ENCODE data around the gene MED12L. TPM values are rescaled to one million over a fixed set of nuclear protein-coding genes. Genes with fewer than 3 reads are reported as not detected.
"Not testable (repeated sequence)": the region's sequence is repeated elsewhere in the genome, so short reads cannot be mapped to it uniquely, and the experiment has no call there.

The MED12L gene
- total and polyA plus RNA-seq, 4 experiments from 2014 or later = 0.35 to 0.78 TPM; not detected in 2

DNA sequence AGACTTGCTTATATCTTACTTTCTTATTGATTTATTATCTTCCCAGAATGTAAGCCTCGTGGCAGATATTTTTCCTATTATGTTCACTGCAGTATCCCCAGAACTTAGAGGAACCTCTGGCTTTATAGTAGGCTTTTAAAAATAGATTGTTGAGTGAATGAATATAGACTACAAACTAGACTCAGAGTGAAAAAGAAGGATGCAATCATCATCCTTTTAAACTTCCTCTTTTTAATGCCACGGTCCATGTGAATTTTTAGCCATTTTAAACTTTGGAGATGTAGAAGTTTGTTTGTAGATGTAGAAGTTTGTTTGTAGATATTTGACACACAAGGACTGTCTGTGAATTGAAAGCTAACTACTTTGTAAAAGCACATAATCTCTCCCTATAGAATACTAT lies 306.3 kb downstream of the MED12L start:
- H3K27ac Mint-ChIP-seq = no peak overlapping the region
- no peak overlapping the region for H3K4me3 Mint-ChIP-seq
- Histone ChIP-seq H3K36me3 (ENCODE audit: insufficient read depth, low read length) (no peaks in the 10 kb centered on the region), H3K4me3 (ENCODE audit: low read length in 2 of 2) (no peak overlapping the region), H3K27me3 (ENCODE audit: insufficient read depth, low read length) (no peaks in the 10 kb centered on the region), H3K27ac (ENCODE audit: low read depth, low read length) (no peak overlapping the region), H3K4me1 (ENCODE audit: insufficient read depth, low read length) (no peaks in the 10 kb centered on the region), H3K9me3 (ENCODE audit: control insufficient read depth in 1 of 2, low read length in 2 of 2) (no peaks in the 10 kb centered on the region)
- H3K9me3 Mint-ChIP-seq = no peaks in the 10 kb centered on the region
- peaks cover 0 to 5% of the 10 kb centered on the region in 2 donors for H3K27me3 Mint-ChIP-seq
- H3K4me1 Mint-ChIP-seq = no peaks in the 10 kb centered on the region
- no peaks in the 10 kb centered on the region for H3K36me3 Mint-ChIP-seq
- DNase-seq = no peak
- ChIA-PET POLR2A (ENCODE audit: partially characterized antibody) (no interaction called here), CTCF (ENCODE audit: partially characterized antibody) (no interaction called here)
- intact Hi-C loops (cut with micrococcal nuclease) = no loop called here

DNA sequence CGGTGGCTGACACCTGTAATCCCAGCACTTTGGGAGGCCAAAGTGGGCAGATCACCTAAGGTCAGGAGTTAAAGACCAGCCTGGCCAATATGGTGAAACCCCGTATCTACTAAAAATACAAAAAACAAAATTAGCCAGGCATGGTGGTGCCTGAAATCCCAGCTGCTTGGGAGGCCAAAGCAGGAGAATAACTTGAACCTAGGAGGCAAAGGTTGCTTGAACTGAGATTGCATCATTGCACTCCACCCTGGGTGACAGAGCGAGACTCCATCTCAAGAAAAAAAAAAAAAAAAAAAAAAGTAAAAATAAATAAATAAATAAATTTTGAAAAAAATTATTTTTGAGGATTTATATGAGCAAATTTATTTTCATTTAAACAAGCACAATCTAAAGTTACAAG lies 306.7 kb downstream of the MED12L start:
- intact Hi-C loops (cut with micrococcal nuclease); H3K9me3 Mint-ChIP-seq; H3K27ac ChIP-seq (ENCODE audit: low read depth, low read length); H3K27me3 Mint-ChIP-seq; H3K4me1 ChIP-seq (ENCODE audit: insufficient read depth, low read length); H3K36me3 Mint-ChIP-seq; H3K4me3 ChIP-seq (ENCODE audit: low read length in 2 of 2); H3K4me1 Mint-ChIP-seq; H3K4me3 Mint-ChIP-seq; POLR2A ChIA-PET (ENCODE audit: partially characterized antibody); H3K27ac Mint-ChIP-seq; DNase-seq; H3K27me3 ChIP-seq (ENCODE audit: insufficient read depth, low read length); CTCF ChIA-PET (ENCODE audit: partially characterized antibody); H3K36me3 ChIP-seq (ENCODE audit: insufficient read depth, low read length); H3K9me3 ChIP-seq (ENCODE audit: control insufficient read depth in 1 of 2, low read length in 2 of 2): not testable (repeated sequence)

DNA sequence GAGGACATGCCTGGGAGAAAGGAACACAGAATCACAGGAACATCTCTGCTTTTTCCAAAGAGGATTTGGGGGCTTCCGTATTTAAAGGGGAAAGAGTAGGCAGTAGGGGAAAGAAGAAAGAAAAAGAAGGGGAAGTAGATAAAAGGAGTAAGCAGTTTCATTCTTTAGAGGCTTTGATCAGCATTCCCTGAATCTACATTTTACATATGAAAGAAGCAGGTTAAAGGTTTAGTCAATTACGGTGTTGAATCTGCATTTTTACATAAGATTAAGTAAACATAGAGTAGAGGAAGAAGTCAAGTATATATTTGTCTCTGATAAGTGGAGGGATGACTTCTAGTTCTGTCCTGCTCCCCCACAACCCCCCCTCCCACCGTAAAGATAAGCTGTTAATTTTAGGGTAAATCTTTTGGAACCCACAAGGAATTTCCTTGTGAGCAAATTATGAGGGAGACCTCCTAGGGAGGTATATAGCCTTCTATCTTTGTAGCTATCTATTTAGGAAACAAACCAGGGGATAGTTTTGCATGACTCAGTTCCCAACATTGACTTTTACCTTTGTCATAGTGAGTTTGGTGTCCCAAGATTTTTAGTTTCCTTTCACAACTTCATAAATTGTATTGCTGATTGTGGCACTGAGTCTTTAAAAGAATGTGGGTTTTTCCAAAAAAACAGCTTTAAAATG lies 307.8 kb downstream of the MED12L start:
- no peaks in the 10 kb centered on the region for H3K27me3 ChIP-seq (ENCODE audit: insufficient read depth, low read length)
- no peak overlapping the region for H3K27ac Mint-ChIP-seq
- H3K4me1 ChIP-seq (ENCODE audit: insufficient read depth, low read length) = no peaks in the 10 kb centered on the region
- H3K4me3 Mint-ChIP-seq = no peak overlapping the region
- no peak overlapping the region for H3K27ac ChIP-seq (ENCODE audit: low read depth, low read length)
- H3K27me3 Mint-ChIP-seq = peaks cover 0 to 5% of the 10 kb centered on the region in 2 donors
- no peaks in the 10 kb centered on the region for H3K9me3 Mint-ChIP-seq
- H3K36me3 Mint-ChIP-seq = no peaks in the 10 kb centered on the region
- ChIA-PET POLR2A (ENCODE audit: partially characterized antibody) (no interaction called here), CTCF (ENCODE audit: partially characterized antibody) (no interaction called here)
- no peaks in the 10 kb centered on the region for H3K36me3 ChIP-seq (ENCODE audit: insufficient read depth, low read length)
- H3K4me3 ChIP-seq (ENCODE audit: low read length in 2 of 2) = no peak overlapping the region
- DNase-seq = no peak
- no peaks in the 10 kb centered on the region for H3K4me1 Mint-ChIP-seq
- intact Hi-C loops (cut with micrococcal nuclease) = no loop called here
- H3K9me3 ChIP-seq (ENCODE audit: control insufficient read depth in 1 of 2, low read length in 2 of 2) = no peaks in the 10 kb centered on the region

DNA sequence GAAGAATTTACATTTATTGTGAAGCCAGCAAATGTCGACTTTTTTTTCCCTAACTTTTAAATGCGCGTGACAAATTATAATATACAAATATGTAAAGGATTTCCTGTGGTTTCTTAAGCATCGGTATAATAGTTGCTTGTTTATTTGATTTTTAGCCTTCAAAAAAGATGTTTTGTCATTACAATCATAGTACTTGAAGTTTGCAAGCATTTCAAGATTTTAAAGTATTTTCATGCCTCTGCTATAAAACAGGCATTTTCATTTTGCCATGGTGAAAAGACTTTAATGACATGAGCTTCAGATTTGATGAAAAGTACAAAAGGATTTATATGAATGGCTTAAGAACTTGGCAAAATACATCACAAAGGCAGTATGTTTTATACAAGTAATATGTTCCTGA lies 308.5 kb downstream of the MED12L start:
- no peak overlapping the region for H3K4me3 ChIP-seq (ENCODE audit: low read length in 2 of 2)
- no peaks in the 10 kb centered on the region for H3K27me3 ChIP-seq (ENCODE audit: insufficient read depth, low read length)
- intact Hi-C loops (cut with micrococcal nuclease) = no loop called here
- no peak for DNase-seq
- H3K4me3 Mint-ChIP-seq = no peak overlapping the region
- no peaks in the 10 kb centered on the region for H3K4me1 Mint-ChIP-seq
- no peaks in the 10 kb centered on the region for H3K4me1 ChIP-seq (ENCODE audit: insufficient read depth, low read length)
- H3K36me3 Mint-ChIP-seq = no peaks in the 10 kb centered on the region
- no peaks in the 10 kb centered on the region for H3K9me3 ChIP-seq (ENCODE audit: control insufficient read depth in 1 of 2, low read length in 2 of 2)
- ChIA-PET POLR2A (ENCODE audit: partially characterized antibody) (no interaction called here), CTCF (ENCODE audit: partially characterized antibody) (no interaction called here)
- no peak overlapping the region for H3K27ac ChIP-seq (ENCODE audit: low read depth, low read length)
- H3K36me3 ChIP-seq (ENCODE audit: insufficient read depth, low read length) = no peaks in the 10 kb centered on the region
- no peaks in the 10 kb centered on the region for H3K9me3 Mint-ChIP-seq
- H3K27me3 Mint-ChIP-seq = peaks cover 0 to 5% of the 10 kb centered on the region in 2 donors
- H3K27ac Mint-ChIP-seq = no peak overlapping the region

DNA sequence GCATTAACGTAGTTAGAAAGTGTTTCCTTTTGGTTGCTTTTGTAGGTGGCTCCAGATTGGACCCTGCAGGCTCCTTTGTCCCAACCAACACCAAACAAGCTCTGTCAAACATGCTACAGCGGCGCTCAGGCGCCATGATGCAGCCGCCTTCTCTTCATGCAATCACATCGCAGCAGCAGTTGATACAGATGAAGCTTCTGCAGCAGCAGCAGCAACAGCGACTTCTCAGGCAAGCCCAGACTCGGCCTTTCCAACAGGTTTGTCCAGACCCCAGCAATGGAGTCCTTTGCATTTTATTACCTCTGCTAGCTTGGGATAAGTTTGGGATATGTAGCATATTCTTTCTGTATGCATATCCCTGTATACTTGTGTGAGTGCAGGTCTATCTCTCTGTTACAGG lies 309.1 kb downstream of the MED12L start:
- H3K27me3 Mint-ChIP-seq = peaks cover 0 to 1% of the 10 kb centered on the region in 2 donors
- ChIA-PET POLR2A (ENCODE audit: partially characterized antibody) (no interaction called here), CTCF (ENCODE audit: partially characterized antibody) (no interaction called here)
- no peaks in the 10 kb centered on the region for H3K4me1 Mint-ChIP-seq
- no peaks in the 10 kb centered on the region for H3K9me3 Mint-ChIP-seq
- Histone ChIP-seq H3K9me3 (ENCODE audit: control insufficient read depth in 1 of 2, low read length in 2 of 2) (no peaks in the 10 kb centered on the region), H3K4me3 (ENCODE audit: low read length in 2 of 2) (no peak overlapping the region), H3K27me3 (ENCODE audit: insufficient read depth, low read length) (no peaks in the 10 kb centered on the region), H3K27ac (ENCODE audit: low read depth, low read length) (no peak overlapping the region), H3K36me3 (ENCODE audit: insufficient read depth, low read length) (no peaks in the 10 kb centered on the region), H3K4me1 (ENCODE audit: insufficient read depth, low read length) (no peaks in the 10 kb centered on the region)
- DNase-seq = no peak
- no peak overlapping the region for H3K4me3 Mint-ChIP-seq
- no peaks in the 10 kb centered on the region for H3K36me3 Mint-ChIP-seq
- no peak overlapping the region for H3K27ac Mint-ChIP-seq
- intact Hi-C loops (cut with micrococcal nuclease) = no loop called here

DNA sequence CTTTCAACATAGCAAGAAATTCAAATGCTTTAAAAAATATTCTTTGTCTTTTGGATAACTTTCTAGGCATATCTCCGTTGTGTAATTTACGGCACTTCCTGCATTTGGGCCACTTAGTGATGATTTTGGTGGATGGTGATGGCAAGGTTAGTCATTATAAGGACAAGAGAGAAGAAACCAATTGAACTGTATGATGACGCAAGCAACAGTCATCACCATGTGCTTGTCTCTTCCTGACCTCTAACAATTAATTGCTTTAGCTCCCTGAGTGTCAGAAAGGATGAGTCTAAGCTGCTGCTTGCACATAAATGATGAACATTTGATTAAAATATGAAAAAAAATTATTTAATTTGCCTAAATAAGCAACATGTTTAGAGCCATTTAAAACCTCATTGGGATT lies 310.3 kb downstream of the MED12L start:
- POLR2A ChIA-PET (ENCODE audit: partially characterized antibody) = no interaction called here
- Mint-ChIP-seq H3K36me3 (no peaks in the 10 kb centered on the region), H3K4me3 (no peak overlapping the region), H3K4me1 (no peaks in the 10 kb centered on the region), H3K27ac (no peak overlapping the region), H3K27me3 (peaks cover 0 to 4% of the 10 kb centered on the region in 2 donors), H3K9me3 (no peaks in the 10 kb centered on the region)
- CTCF ChIA-PET (ENCODE audit: partially characterized antibody) = no interaction called here
- DNase-seq = no peak
- intact Hi-C loops (cut with micrococcal nuclease) = no loop called here
- Histone ChIP-seq H3K36me3 (ENCODE audit: insufficient read depth, low read length) (no peaks in the 10 kb centered on the region), H3K27me3 (ENCODE audit: insufficient read depth, low read length) (no peaks in the 10 kb centered on the region), H3K9me3 (ENCODE audit: control insufficient read depth in 1 of 2, low read length in 2 of 2) (no peaks in the 10 kb centered on the region), H3K27ac (ENCODE audit: low read depth, low read length) (no peak overlapping the region), H3K4me3 (ENCODE audit: low read length in 2 of 2) (no peak overlapping the region), H3K4me1 (ENCODE audit: insufficient read depth, low read length) (no peaks in the 10 kb centered on the region)

DNA sequence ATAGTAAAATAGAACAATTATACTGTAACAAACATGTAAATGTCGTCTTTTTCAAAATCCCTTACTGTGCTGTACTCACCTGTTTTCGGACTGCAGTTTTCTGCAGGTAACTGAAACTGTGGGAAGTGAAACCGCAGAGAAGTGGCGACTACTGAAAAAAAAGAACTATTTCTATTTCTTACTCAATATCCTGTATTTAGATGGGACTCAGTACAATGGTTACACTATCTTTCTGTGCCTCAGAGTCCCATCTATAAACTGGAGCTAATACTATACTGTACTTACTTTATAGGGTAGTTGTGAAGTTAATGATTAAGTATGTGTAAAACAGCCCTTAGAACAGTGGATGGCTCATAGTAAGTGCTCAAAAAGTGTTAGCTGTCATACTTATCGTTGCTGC lies 313.4 kb downstream of the MED12L start:
- CTCF ChIA-PET (ENCODE audit: partially characterized antibody) = no interaction called here
- Histone ChIP-seq H3K4me3 (ENCODE audit: low read length in 2 of 2) (no peak overlapping the region), H3K27ac (ENCODE audit: low read depth, low read length) (no peak overlapping the region), H3K9me3 (ENCODE audit: control insufficient read depth in 1 of 2, low read length in 2 of 2) (no peaks in the 10 kb centered on the region), H3K27me3 (ENCODE audit: insufficient read depth, low read length) (no peaks in the 10 kb centered on the region), H3K36me3 (ENCODE audit: insufficient read depth, low read length) (no peaks in the 10 kb centered on the region), H3K4me1 (ENCODE audit: insufficient read depth, low read length) (no peaks in the 10 kb centered on the region)
- Mint-ChIP-seq H3K27ac (no peak overlapping the region), H3K9me3 (no peaks in the 10 kb centered on the region), H3K4me1 (no peaks in the 10 kb centered on the region), H3K27me3 (peaks cover 2 to 3% of the 10 kb centered on the region in 2 donors), H3K36me3 (no peaks in the 10 kb centered on the region), H3K4me3 (no peak overlapping the region)
- POLR2A ChIA-PET (ENCODE audit: partially characterized antibody) = no interaction called here
- intact Hi-C loops (cut with micrococcal nuclease) = no loop called here
- no peak for DNase-seq

DNA sequence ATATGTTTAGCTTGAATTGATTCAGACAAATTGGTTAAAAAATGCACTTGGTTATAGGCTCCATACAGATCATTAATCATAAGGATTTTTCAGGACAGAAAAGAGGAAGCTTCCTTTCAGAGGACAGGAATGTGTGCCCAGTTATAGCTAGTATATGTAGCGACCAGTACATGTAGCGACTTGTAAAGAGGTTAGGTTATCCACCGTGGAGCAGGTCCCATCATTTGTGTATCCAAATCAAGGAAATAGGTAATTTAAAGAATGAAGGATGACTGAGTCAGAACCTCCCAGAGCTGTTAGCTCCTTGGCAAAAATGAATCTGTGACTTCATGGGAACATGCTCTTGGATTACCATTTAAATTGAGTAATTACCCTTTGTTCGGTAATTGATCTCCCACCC lies 314.9 kb downstream of the MED12L start:
- ChIA-PET POLR2A (ENCODE audit: partially characterized antibody) (no interaction called here), CTCF (ENCODE audit: partially characterized antibody) (no interaction called here)
- Histone ChIP-seq H3K9me3 (ENCODE audit: control insufficient read depth in 1 of 2, low read length in 2 of 2) (no peaks in the 10 kb centered on the region), H3K4me1 (ENCODE audit: insufficient read depth, low read length) (no peaks in the 10 kb centered on the region), H3K4me3 (ENCODE audit: low read length in 2 of 2) (no peak overlapping the region), H3K27ac (ENCODE audit: low read depth, low read length) (no peak overlapping the region), H3K27me3 (ENCODE audit: insufficient read depth, low read length) (no peaks in the 10 kb centered on the region), H3K36me3 (ENCODE audit: insufficient read depth, low read length) (no peaks in the 10 kb centered on the region)
- H3K27ac Mint-ChIP-seq = no peak overlapping the region
- H3K4me1 Mint-ChIP-seq = no peaks in the 10 kb centered on the region
- no peaks in the 10 kb centered on the region for H3K9me3 Mint-ChIP-seq
- no peak overlapping the region for H3K4me3 Mint-ChIP-seq
- no peak for DNase-seq
- H3K27me3 Mint-ChIP-seq = peaks cover 2 to 6% of the 10 kb centered on the region in 2 donors
- H3K36me3 Mint-ChIP-seq = no peaks in the 10 kb centered on the region
- intact Hi-C loops (cut with micrococcal nuclease) = no loop called here

Measured in CD4-positive, alpha-beta memory T cell (primary cell).